ENCODE measurements around the gene AP4B1.

GRCh38 chr1:113924473-113924872 lies 19.9 kb upstream of the AP4B1 start:
- TF ChIP-seq ZNF232 (CRISPR knock-in tag; IDR thresholded peaks at IDR 0.05) (no peak), CTCF (IDR thresholded peaks at IDR 0.05) (no peak), NFYB (CRISPR knock-in tag; conservative IDR thresholded peaks at IDR 0.05; ENCODE audit: low read depth) (no peak), USF1 (CRISPR knock-in tag; IDR thresholded peaks at IDR 0.05) (no peak), ZBTB21 (CRISPR knock-in tag; IDR thresholded peaks at IDR 0.05; ENCODE audit: borderline replicate concordance) (no peak), CREB1 (CRISPR knock-in tag; IDR thresholded peaks at IDR 0.05) (no peak)
